Large intestine (tissue), 3 donors: ENCODE data around the gene FAM120C. TPM values are rescaled to one million over a fixed set of nuclear protein-coding genes. Genes with fewer than 3 reads are reported as not detected.

Experiments used
- DNase-seq, 2 donors: peaks; one replicate each; pipeline versions ENCODE4 v3.0.0 to v3.0.0-alpha.2; 2013
- H3K27ac ChIP-seq: one replicate; pipeline ENCODE4 v1.5.1; 2013; ENCODE audit warnings: low read length
- H3K27me3 ChIP-seq: 2 replicates; pipeline ENCODE4 v1.6.1; 2013; ENCODE audit warnings: low read length; ENCODE audit not compliant: control insufficient read depth, insufficient read depth
- H3K36me3 ChIP-seq: 2 replicates; pipeline ENCODE4 v1.6.1; 2013; ENCODE audit warnings: low read length; ENCODE audit not compliant: control insufficient read depth, insufficient read depth
- H3K4me1 ChIP-seq: one replicate; pipeline ENCODE4 v1.6.1; 2013; ENCODE audit warnings: low read length; ENCODE audit not compliant: control insufficient read depth, insufficient read depth
- H3K4me3 ChIP-seq: one replicate; pipeline ENCODE4 v1.5.1; 2013; ENCODE audit warnings: low read length
- H3K9me3 ChIP-seq: one replicate; pipeline ENCODE4 v1.6.1; 2013; ENCODE audit warnings: mild to moderate bottlenecking, low read depth, low read length, moderate library complexity; ENCODE audit not compliant: control insufficient read depth
- WGBS: methylation state at CpG from one replicate; pipeline ENCODE4 v1.1.5; 2013; ENCODE audit warnings: low lambda C conversion rate; ENCODE audit not compliant: insufficient coverage; 5-methylcytosine and 5-hydroxymethylcytosine counted together
- polyA plus RNA-seq: library from polyadenylated mRNA; unstranded; fragments of 120-200 nt; gene quantifications from one replicate; pipeline ENCODE4 v1.2.1, GENCODE V29; 2013

Gene FAM120C
- polyA plus RNA-seq, 1 donor, result 6.3 TPM

DNA sequence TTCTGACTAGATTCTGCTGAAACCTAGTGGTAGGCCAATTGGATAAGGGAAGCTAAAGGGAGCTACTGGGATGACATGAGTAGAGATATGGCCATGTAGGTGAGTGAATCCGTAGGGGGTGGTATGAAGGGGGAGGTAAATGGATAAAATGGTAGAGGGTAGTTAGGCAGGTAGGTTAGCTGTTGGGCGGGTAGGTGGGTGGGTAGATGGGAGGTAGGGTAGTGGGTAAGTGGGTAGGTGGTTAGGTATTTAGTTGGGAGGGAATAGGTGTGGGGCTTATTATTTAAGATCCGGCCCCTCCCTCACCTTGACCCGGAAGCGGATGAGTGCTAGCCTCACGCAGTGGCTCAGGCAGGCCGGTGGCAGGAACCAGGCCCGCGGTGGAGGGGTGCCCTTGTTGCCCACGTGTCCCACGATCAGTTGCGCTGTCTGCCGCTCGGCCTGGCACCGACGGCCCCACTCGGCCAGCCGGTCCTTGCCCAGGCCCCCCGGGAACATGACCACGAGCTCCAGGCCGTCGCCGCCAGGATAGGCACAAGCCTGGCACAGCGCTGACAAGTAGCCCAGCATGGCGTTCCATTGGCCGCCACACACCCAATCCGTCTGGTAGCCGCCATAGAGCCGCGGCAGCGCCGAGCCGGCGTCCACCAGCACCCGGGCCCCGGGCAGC, 725 bp downstream of the FAM120C start:
- 0% methylated on average over 1 of the region's 36 CpGs for WGBS
- Histone ChIP-seq H3K9me3 (no peaks in the 10 kb centered on the region), H3K27me3 (no peaks in the 10 kb centered on the region), H3K27ac (peak overlapping the region; percentile 79), H3K4me3 (peak overlapping the region; percentile 66), H3K4me1 (peaks cover 7% of the 10 kb centered on the region), H3K36me3 (no peaks in the 10 kb centered on the region)
- DNase-seq, result peak; percentile 28 to 52

DNA sequence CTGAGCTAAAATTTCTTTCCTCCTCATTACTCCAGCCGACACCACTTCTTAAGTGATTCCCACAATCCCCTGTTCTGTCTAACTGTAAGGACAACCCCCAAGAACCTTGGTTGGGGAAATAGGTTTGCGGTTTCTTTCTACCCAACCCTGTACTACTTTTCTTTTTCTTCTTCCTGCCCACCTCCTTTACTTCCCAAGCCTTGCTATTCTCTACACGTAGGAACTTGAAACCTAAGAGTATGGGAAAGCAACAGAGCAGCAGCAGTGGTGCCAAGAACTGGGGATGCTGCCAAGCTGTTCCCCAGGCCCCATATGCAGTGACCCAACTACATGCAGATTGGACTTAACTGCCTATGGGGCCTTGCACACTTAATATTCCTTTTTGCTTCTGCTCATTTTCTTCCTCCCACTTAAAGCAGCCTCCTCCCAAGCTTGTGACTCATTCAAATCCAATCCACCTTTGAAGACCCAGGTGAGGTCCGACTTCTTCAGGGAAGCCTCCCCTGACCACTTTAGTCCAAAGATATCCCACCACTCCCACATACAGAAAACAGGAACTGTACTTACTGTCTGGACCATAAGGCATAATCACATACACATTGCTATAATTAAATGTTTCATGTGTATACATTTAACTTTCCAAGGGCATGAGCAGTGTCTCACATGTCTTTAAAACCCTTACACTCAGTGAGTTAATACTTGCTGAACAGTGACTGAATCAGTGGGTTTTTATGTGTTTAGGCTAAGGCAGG, 1.7 kb downstream of the FAM120C start:
- Histone ChIP-seq H3K36me3 (no peaks in the 10 kb centered on the region), H3K27ac (no peak overlapping the region), H3K4me1 (peaks cover 7% of the 10 kb centered on the region), H3K27me3 (no peaks in the 10 kb centered on the region), H3K4me3 (peak overlapping the region; percentile 66), H3K9me3 (no peaks in the 10 kb centered on the region)
- WGBS, result 0% methylated on average over 1 of the region's 4 CpGs
- peak in 1 of 2 donors; percentile 9 for DNase-seq

DNA sequence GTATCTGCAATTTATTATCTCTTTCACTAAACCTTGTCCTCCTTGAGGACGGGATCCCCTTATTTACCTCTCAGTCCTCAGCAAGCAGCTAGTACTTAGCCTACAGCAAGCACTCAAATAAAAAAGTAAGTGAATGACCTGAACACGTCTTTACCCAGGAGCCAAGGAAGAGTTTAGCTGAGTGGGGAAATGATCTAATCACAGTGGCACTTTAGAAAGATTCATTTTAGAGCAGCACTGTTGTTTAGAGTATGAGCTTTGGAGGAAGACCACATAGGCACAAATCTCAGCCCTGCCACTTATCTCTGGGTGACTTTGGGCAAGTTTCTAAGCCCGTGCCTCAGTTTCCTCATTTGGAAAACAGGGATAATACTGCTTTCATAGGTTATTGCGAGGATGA, 2.7 kb downstream of the FAM120C start:
- WGBS, result no CpG with 5 or more reads among the region's 4 CpGs
- H3K4me1 ChIP-seq, result peaks cover 7% of the 10 kb centered on the region
- H3K27ac ChIP-seq, result no peak overlapping the region
- no peaks in the 10 kb centered on the region for H3K27me3 ChIP-seq
- H3K9me3 ChIP-seq, result no peaks in the 10 kb centered on the region
- H3K36me3 ChIP-seq, result no peaks in the 10 kb centered on the region
- H3K4me3 ChIP-seq, result no peak overlapping the region
- no peak for DNase-seq

DNA sequence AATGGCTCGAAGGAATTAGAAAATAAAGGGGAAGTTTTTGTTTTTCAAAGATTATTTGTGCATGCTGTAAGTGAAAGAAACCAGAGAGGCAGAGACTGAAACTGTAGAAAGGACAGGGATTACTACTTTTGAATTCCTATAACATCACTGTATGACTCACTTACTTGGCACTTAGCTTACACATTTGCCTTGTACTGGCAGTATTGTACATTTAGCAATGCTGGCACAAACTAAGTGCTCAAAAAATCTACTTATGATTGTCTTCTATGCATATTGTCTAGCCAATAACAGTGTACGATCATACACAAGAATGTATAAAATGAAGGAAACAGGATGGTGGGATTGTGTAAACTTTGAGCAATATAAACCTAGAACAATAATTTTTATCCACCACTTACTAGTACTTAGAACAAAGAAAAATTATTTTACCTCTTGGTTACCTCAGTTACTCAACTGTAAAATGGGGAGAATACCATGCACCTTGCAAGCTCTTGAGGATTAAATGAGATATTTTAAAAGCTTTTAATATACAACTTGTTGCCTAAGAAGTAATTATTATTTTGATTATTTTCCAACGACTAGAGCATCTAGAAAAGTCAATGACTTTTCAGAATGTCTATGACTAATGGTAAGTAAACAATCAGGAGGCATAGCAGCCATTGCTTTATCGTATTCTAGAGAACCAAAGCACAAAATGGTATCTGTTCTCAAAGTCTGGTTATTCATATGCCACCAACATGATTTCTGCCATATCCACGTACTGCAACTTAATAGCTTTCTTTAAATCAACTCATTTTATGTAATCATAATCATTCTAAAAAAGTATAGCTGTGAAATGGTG, 4.7 kb downstream of the FAM120C start:
- H3K4me1 ChIP-seq, result peaks cover 7% of the 10 kb centered on the region
- H3K27me3 ChIP-seq, result no peaks in the 10 kb centered on the region
- H3K9me3 ChIP-seq, result no peaks in the 10 kb centered on the region
- WGBS, result no CpG with 5 or more reads among the region's 5 CpGs
- no peak overlapping the region for H3K27ac ChIP-seq
- no peak overlapping the region for H3K4me3 ChIP-seq
- H3K36me3 ChIP-seq, result peaks cover 3% of the 10 kb centered on the region
- peak in 1 of 2 donors; percentile 1 for DNase-seq

DNA sequence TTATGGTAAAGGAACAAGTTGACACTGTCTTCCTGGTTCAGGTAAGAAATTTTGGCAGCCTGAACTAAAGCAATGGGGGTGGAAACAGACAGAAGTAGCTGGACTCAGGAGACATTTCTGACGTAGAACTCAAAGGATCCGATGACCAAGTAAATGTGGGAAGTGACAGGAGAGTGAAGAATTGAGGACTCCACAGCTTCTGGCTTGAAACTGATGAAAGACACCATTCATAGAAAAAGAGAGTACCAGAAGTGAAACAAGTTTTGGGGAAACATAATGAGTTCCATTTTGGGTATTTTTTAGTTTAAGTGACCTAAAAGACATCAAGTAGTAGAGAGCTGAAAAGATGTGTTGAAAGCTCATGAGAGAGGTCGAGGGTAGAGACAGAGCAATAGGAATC, 5.7 kb downstream of the FAM120C start:
- no peak overlapping the region for H3K27ac ChIP-seq
- H3K4me3 ChIP-seq, result no peak overlapping the region
- WGBS, result no CpG with 5 or more reads among the region's 3 CpGs
- H3K36me3 ChIP-seq, result peaks cover 3% of the 10 kb centered on the region
- DNase-seq, result no peak
- peaks cover 7% of the 10 kb centered on the region for H3K4me1 ChIP-seq
- H3K9me3 ChIP-seq, result no peaks in the 10 kb centered on the region
- no peaks in the 10 kb centered on the region for H3K27me3 ChIP-seq

DNA sequence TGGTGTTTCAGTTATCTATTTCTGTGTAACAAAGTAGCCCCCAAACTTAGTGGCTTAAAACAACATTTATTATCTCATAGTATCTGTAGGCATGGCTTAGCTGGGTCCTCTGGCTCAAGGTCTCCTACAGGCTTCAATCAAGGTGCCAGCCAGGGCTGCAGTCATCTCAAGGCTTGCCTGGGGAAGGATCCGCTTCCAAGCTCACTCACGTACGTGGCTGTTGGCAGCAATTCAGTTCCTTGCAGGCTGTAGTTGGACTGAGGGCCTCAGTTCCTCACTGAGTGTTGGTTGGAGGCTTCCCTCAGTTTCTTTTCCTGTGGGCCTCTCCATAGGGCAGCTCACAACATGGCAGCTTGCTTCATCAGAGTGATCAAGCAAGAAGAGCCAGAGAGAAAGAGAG, 9.3 kb downstream of the FAM120C start:
- H3K27ac ChIP-seq, result no peak overlapping the region
- no peaks in the 10 kb centered on the region for H3K4me1 ChIP-seq
- WGBS, result no CpG with 5 or more reads among the region's 3 CpGs
- H3K4me3 ChIP-seq, result no peak overlapping the region
- H3K9me3 ChIP-seq, result no peaks in the 10 kb centered on the region
- H3K36me3 ChIP-seq, result peaks cover 3% of the 10 kb centered on the region
- H3K27me3 ChIP-seq, result no peaks in the 10 kb centered on the region
- DNase-seq, result no peak

DNA sequence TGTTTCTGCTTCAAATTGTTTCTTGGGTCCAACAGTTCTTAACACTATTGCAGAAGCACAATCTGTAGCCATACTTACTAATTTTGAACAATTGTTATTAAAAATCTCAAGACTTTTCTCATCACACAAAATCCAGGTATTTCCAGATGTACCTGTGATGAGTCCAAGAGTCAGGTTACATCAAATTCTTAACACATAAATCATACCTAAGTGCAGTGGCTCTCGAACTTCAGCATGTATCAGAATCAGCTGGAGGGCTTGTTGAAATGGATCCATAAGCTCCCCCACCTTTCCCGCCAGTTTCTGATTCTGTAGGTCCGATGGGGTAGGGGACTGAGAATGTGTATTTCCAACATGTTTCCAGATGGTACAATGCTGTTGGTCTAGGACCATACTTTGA, 10.6 kb downstream of the FAM120C start:
- no CpG with 5 or more reads among the region's 3 CpGs for WGBS
- peaks cover 3% of the 10 kb centered on the region for H3K36me3 ChIP-seq
- H3K4me3 ChIP-seq, result no peak overlapping the region
- no peaks in the 10 kb centered on the region for H3K4me1 ChIP-seq
- no peaks in the 10 kb centered on the region for H3K9me3 ChIP-seq
- H3K27ac ChIP-seq, result no peak overlapping the region
- no peak for DNase-seq
- H3K27me3 ChIP-seq, result no peaks in the 10 kb centered on the region

DNA sequence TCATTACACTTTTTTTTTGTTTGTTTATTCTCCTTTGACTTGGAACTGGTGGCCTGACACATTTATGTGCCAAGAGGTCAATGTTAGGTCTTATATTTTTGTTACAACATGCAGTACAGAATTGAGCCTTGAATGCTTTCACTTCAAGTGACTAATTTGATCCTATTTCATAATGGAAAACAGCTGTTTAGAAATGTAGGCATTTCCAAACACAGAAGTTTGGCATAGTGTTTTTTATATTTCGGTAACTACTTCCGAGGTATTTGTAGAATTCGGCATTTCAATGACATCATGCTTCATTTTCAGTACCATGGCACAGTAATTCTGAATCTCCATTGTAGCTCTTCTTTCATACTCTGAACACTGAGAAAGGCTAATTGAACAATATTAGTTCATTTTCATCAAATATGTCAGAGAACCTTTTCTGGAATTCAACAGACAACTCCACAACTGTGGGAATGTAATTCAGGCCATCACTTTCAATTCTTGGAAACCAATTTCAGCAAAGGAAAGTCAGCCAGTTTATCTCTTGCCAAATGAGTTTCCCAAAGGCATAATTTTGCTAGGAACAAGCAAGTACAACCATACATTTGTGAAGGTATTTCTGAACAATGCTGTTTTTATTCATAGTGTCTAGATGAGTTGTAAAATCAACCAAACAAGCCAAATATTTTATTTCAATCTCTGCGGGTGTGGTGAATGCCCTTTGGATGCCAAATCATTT, 11.4 kb downstream of the FAM120C start:
- WGBS, result no CpG with 5 or more reads among the region's 4 CpGs
- Histone ChIP-seq H3K27me3 (no peaks in the 10 kb centered on the region), H3K36me3 (peaks cover 3% of the 10 kb centered on the region), H3K27ac (no peak overlapping the region), H3K4me1 (no peaks in the 10 kb centered on the region), H3K9me3 (no peaks in the 10 kb centered on the region), H3K4me3 (no peak overlapping the region)
- DNase-seq, result no peak

DNA sequence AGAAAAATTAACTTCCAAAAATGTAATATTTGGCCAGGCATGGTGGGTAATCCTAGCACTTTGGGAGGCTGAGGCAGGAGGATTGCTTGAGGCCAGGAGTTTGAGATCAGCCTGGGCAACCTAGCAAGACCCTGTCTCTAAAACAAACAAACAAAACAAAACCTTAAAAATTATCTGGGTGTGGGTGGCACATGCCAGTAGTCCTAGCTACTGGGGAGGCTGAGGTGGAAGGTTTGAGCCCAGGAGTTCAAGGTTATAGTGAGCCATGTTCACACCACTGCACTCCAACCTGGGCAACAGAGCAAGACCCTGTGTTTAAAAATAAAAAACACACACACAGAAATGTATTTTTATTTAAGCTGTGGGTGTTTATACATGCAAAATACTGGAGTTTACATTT, 12.0 kb downstream of the FAM120C start:
- Histone ChIP-seq H3K27me3 (no peaks in the 10 kb centered on the region), H3K4me1 (no peaks in the 10 kb centered on the region), H3K36me3 (peaks cover 3% of the 10 kb centered on the region), H3K9me3 (no peaks in the 10 kb centered on the region), H3K4me3 (no peak overlapping the region), H3K27ac (no peak overlapping the region)
- DNase-seq, result no peak

DNA sequence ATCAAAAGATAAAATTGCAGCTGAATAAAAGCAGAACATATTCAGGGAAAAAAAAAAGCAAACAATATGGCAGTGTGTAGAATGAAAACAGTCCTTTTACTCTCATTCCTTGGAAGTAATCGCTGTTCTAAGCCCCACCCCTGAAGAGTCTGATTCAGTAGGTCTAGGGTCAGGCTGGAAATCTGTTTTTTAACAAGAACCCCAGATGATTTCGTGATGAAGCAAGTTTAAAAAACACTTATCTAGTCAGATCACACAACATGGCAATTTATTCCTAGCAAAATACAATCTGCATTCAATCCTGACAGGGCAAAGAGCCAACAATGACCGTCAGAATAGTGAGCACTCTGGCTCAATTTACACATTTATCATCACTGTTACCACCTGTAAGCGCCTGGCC, 16.1 kb downstream of the FAM120C start:
- Histone ChIP-seq H3K4me3 (no peak overlapping the region), H3K4me1 (no peaks in the 10 kb centered on the region), H3K36me3 (no peaks in the 10 kb centered on the region), H3K27me3 (no peaks in the 10 kb centered on the region), H3K27ac (no peak overlapping the region), H3K9me3 (no peaks in the 10 kb centered on the region)
- WGBS, result no CpG with 5 or more reads among the region's 4 CpGs
- no peak for DNase-seq
